ENCODE results near the gene EGF. TPM values are rescaled to one million over a fixed set of nuclear protein-coding genes. Genes with fewer than 3 reads are reported as not detected.

EGF gene
- total RNA-seq, 1 experiment from 2014 or later = not detected

DNA sequence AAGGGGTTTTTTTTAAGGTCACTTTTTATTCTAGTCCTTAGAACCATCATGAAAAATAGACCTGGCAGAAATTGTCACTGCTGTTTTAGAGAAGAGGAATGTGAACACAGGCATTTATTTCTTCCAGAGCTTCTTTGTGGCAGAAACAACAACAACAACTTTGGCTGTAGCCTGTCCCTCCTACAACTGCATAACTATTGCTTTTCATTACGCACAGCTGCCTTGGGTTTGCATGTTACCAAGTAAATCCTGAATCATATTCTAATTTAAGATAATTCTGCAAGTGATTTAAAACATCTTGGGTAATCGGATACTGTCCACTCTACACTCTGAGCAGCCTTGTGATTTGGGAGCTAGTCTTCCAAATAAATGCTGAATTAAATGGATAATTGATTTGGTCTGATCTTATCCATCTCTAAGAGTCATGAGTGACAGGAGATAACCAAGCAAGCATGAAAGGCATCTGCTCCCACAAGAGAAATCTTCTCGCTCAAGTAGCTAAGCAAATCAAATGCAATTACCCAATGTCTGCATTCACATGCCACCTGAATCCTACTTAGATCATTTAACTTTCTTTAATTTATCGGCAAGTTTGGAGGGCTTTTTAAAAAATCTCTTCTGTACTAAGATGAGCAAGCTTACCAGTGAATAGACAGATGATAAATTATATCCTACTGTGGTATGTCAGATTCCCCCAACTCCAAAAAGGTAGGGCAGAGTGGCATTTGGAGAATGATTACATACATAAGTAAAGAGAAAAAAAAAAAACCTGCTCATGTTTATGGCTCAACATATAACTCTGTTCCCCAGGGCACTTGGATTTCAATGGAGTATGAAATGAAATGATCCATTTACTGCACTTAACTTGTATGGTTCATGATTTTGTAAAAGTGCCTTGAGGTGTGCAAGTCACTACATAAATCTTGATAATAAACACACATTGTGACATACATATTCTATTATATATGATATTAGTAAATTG, 73.6 kb downstream of the EGF start:
- H3K79me2 ChIP-seq (ENCODE audit: low read length) = no peaks in the 10 kb centered on the region
- H3K4me2 ChIP-seq (ENCODE audit: low read depth, low read length, poor library complexity, severe bottlenecking) = peak overlapping the region; percentile 58
- no peaks in the 10 kb centered on the region for H3K9me3 ChIP-seq (ENCODE audit: low read length)
- H3K4me3 ChIP-seq (ENCODE audit: low read length) = peak overlapping the region; percentile 33
- peaks cover 61% of the 10 kb centered on the region for H3K4me1 ChIP-seq (ENCODE audit: low read length)
- H3K36me3 ChIP-seq (ENCODE audit: insufficient read depth, low read length) = no peaks in the 10 kb centered on the region
- no peaks in the 10 kb centered on the region for H4K20me1 ChIP-seq (ENCODE audit: insufficient read depth, low read depth, low read length)
- peak; percentile 71 for DNase-seq
- H3K27me3 ChIP-seq (ENCODE audit: low read length) = no peaks in the 10 kb centered on the region
- H3K27ac ChIP-seq (ENCODE audit: low read length) = peak overlapping the region; percentile 64
- H3K9ac ChIP-seq (ENCODE audit: low read length) = 0 out of 2 replicates have a peak overlapping the region, but pooled peaks have one; percentile 3
- no peaks in the 10 kb centered on the region for H3K9me2 ChIP-seq (replicated peaks; ENCODE audit: insufficient read depth, low read length)
- peak overlapping the region; percentile 25; the same call in 1 of the 2 replicates for H2AFZ ChIP-seq (ENCODE audit: low read length)

DNA sequence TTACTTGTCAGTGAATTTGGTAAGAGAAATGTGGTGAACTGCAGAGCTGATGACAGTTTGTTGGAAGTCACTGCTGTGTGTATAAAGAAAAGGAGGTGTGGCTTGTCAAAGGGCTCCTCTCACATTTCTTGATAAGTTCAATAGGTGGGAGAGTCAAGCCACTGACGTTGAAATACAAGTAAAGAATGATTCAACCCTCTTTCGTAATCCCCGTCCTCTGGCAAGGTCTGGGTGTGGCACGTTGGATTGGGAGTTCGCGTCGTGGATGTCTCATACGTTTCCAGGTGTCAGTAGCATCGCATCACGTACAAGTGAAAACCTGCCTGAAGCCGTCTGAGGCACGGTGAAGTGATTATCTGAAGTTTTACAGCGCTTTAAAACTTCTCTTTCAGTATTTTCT, 76.4 kb downstream of the EGF start:
- no peak for DNase-seq
- Histone ChIP-seq H3K9me3 (ENCODE audit: low read length) (no peaks in the 10 kb centered on the region), H3K27ac (ENCODE audit: low read length) (no peak overlapping the region), H3K4me2 (ENCODE audit: low read depth, low read length, poor library complexity, severe bottlenecking) (no peak overlapping the region), H3K79me2 (ENCODE audit: low read length) (no peaks in the 10 kb centered on the region), H3K9ac (ENCODE audit: low read length) (no peak overlapping the region), H3K4me3 (ENCODE audit: low read length) (no peak overlapping the region), H3K27me3 (ENCODE audit: low read length) (no peaks in the 10 kb centered on the region), H3K9me2 (replicated peaks; ENCODE audit: insufficient read depth, low read length) (no peaks in the 10 kb centered on the region), H3K4me1 (ENCODE audit: low read length) (peaks cover 75% of the 10 kb centered on the region), H4K20me1 (ENCODE audit: insufficient read depth, low read depth, low read length) (no peaks in the 10 kb centered on the region), H3K36me3 (ENCODE audit: insufficient read depth, low read length) (no peaks in the 10 kb centered on the region), H2AFZ (ENCODE audit: low read length) (no peak overlapping the region)

DNA sequence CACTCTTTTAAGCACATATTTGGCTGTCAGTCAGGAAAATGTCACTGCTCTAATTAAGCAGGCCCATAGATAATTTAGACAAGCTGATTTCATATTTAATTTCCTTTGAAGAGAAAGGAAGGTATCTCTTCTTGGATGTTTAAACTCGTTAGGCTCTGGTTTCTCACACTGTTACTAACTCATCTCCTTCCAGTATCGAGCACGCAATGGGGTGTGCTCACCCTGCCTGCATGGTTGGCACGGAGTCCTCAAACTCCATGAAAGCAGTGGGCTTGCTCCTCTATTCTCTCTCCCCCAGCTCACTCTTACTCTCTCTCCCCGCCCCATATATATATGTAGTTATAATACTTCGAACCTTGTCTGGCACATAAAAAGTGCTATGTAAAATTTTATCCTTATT, 76.9 kb downstream of the EGF start:
- no peak overlapping the region for H2AFZ ChIP-seq (ENCODE audit: low read length)
- peak overlapping the region; percentile 88 for H3K27ac ChIP-seq (ENCODE audit: low read length)
- no peaks in the 10 kb centered on the region for H3K79me2 ChIP-seq (ENCODE audit: low read length)
- H3K4me3 ChIP-seq (ENCODE audit: low read length) = no peak overlapping the region
- H3K4me2 ChIP-seq (ENCODE audit: low read depth, low read length, poor library complexity, severe bottlenecking) = no peak overlapping the region
- H4K20me1 ChIP-seq (ENCODE audit: insufficient read depth, low read depth, low read length) = no peaks in the 10 kb centered on the region
- peaks cover 80% of the 10 kb centered on the region for H3K4me1 ChIP-seq (ENCODE audit: low read length)
- no peak for DNase-seq
- no peak overlapping the region for H3K9ac ChIP-seq (ENCODE audit: low read length)
- H3K27me3 ChIP-seq (ENCODE audit: low read length) = no peaks in the 10 kb centered on the region
- H3K9me3 ChIP-seq (ENCODE audit: low read length) = no peaks in the 10 kb centered on the region
- no peaks in the 10 kb centered on the region for H3K36me3 ChIP-seq (ENCODE audit: insufficient read depth, low read length)
- H3K9me2 ChIP-seq (replicated peaks; ENCODE audit: insufficient read depth, low read length) = no peaks in the 10 kb centered on the region

- peak overlapping the region; percentile 24; the same call in 1 of the 2 replicates for H3K4me3 ChIP-seq (ENCODE audit: low read length)
- no peaks in the 10 kb centered on the region for H3K36me3 ChIP-seq (ENCODE audit: insufficient read depth, low read length)
- H3K27ac ChIP-seq (ENCODE audit: low read length) = peak overlapping the region; percentile 88
- H3K4me1 ChIP-seq (ENCODE audit: low read length) = peaks cover 71% of the 10 kb centered on the region
- no peaks in the 10 kb centered on the region for H4K20me1 ChIP-seq (ENCODE audit: insufficient read depth, low read depth, low read length)
- H2AFZ ChIP-seq (ENCODE audit: low read length) = peak overlapping the region; percentile 13
- peak overlapping the region; percentile 43 for H3K4me2 ChIP-seq (ENCODE audit: low read depth, low read length, poor library complexity, severe bottlenecking)
- no peaks in the 10 kb centered on the region for H3K79me2 ChIP-seq (ENCODE audit: low read length)
- H3K9ac ChIP-seq (ENCODE audit: low read length) = no peak overlapping the region
- peak; percentile 86 for DNase-seq
- H3K9me2 ChIP-seq (replicated peaks; ENCODE audit: insufficient read depth, low read length) = no peaks in the 10 kb centered on the region
- no peaks in the 10 kb centered on the region for H3K27me3 ChIP-seq (ENCODE audit: low read length)
- H3K9me3 ChIP-seq (ENCODE audit: low read length) = no peaks in the 10 kb centered on the region
These were observed 77.9 kb downstream of the EGF start for GRCh38 chr4:109990261-109991257.

DNA sequence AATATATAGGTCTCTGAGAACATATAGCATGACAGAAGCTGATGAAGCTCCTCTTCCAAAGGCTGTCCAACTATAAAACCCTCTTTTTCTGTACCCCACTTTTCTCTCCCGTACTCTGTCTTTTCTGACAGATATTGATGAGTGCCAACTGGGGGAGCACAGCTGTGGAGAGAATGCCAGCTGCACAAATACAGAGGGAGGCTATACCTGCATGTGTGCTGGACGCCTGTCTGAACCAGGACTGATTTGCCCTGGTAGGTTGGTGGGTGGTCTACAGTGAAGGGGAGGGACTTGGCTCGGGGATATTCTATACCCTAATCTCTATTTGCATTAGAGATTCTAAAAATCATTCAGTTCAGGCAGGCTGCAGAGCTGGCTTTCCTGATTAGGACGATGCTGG, 80.4 kb downstream of the EGF start:
- peak overlapping the region; percentile 4 for H3K4me2 ChIP-seq (ENCODE audit: low read depth, low read length, poor library complexity, severe bottlenecking)
- H3K9me3 ChIP-seq (ENCODE audit: low read length) = no peaks in the 10 kb centered on the region
- no peaks in the 10 kb centered on the region for H3K27me3 ChIP-seq (ENCODE audit: low read length)
- H2AFZ ChIP-seq (ENCODE audit: low read length) = no peak overlapping the region
- no peak overlapping the region for H3K9ac ChIP-seq (ENCODE audit: low read length)
- no peak overlapping the region for H3K27ac ChIP-seq (ENCODE audit: low read length)
- no peaks in the 10 kb centered on the region for H3K79me2 ChIP-seq (ENCODE audit: low read length)
- H4K20me1 ChIP-seq (ENCODE audit: insufficient read depth, low read depth, low read length) = no peaks in the 10 kb centered on the region
- no peak overlapping the region for H3K4me3 ChIP-seq (ENCODE audit: low read length)
- peaks cover 46% of the 10 kb centered on the region for H3K4me1 ChIP-seq (ENCODE audit: low read length)
- H3K36me3 ChIP-seq (ENCODE audit: insufficient read depth, low read length) = no peaks in the 10 kb centered on the region
- H3K9me2 ChIP-seq (replicated peaks; ENCODE audit: insufficient read depth, low read length) = no peaks in the 10 kb centered on the region
- DNase-seq = no peak

DNA sequence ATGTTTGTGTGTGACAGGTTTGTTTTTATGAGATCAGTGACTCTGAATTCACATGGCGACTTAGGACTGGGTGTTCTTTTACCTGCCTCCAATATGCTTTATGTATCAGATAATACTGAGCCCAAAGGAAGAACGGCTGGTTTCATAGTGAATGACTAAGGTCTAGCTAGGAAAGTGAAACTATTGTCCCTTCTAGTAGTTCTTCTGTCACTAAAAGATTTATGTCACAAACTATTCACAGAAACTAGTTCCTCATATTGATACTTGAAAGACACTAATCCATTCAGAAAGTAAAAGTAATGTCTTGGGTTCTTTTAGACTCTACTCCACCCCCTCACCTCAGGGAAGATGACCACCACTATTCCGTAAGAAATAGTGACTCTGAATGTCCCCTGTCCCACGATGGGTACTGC, 81.7 kb downstream of the EGF start:
- peak overlapping the region; percentile 70; the same call in 1 of the 2 replicates for H2AFZ ChIP-seq (ENCODE audit: low read length)

GRCh38 chr4:109996526-109996925, 83.8 kb downstream of the EGF start:
- Histone ChIP-seq H3K4me1 (ENCODE audit: low read length) (peaks cover 18% of the 10 kb centered on the region), H3K36me3 (ENCODE audit: insufficient read depth, low read length) (no peaks in the 10 kb centered on the region), H4K20me1 (ENCODE audit: insufficient read depth, low read depth, low read length) (no peaks in the 10 kb centered on the region), H2AFZ (ENCODE audit: low read length) (no peak overlapping the region), H3K9me3 (ENCODE audit: low read length) (no peaks in the 10 kb centered on the region), H3K4me2 (ENCODE audit: low read depth, low read length, poor library complexity, severe bottlenecking) (no peak overlapping the region), H3K27ac (ENCODE audit: low read length) (no peak overlapping the region), H3K27me3 (ENCODE audit: low read length) (no peaks in the 10 kb centered on the region; the same call in 1 of the 2 replicates), H3K9ac (ENCODE audit: low read length) (no peak overlapping the region), H3K4me3 (ENCODE audit: low read length) (no peak overlapping the region), H3K9me2 (replicated peaks; ENCODE audit: insufficient read depth, low read length) (no peaks in the 10 kb centered on the region), H3K79me2 (ENCODE audit: low read length) (no peaks in the 10 kb centered on the region)
- DNase-seq = no peak

More for the DNA sequence above, 81.7 kb downstream of the EGF start:
- H3K9ac ChIP-seq (ENCODE audit: low read length) = no peak overlapping the region
- no peaks in the 10 kb centered on the region for H3K79me2 ChIP-seq (ENCODE audit: low read length)
- no peaks in the 10 kb centered on the region for H3K9me3 ChIP-seq (ENCODE audit: low read length)
- H3K27ac ChIP-seq (ENCODE audit: low read length) = no peak overlapping the region
- H4K20me1 ChIP-seq (ENCODE audit: insufficient read depth, low read depth, low read length) = no peaks in the 10 kb centered on the region
- H3K36me3 ChIP-seq (ENCODE audit: insufficient read depth, low read length) = no peaks in the 10 kb centered on the region
- H3K4me1 ChIP-seq (ENCODE audit: low read length) = peaks cover 38% of the 10 kb centered on the region
- H3K27me3 ChIP-seq (ENCODE audit: low read length) = no peaks in the 10 kb centered on the region
- DNase-seq = no peak
- peak overlapping the region; percentile 41 for H3K4me2 ChIP-seq (ENCODE audit: low read depth, low read length, poor library complexity, severe bottlenecking)
- H3K9me2 ChIP-seq (replicated peaks; ENCODE audit: insufficient read depth, low read length) = no peaks in the 10 kb centered on the region
- H3K4me3 ChIP-seq (ENCODE audit: low read length) = no peak overlapping the region
